ENCODE measurements around the gene SORL1.
A peak's percentile ranks its signal among the peaks of the same experiment; 100 is the strongest.
"Not testable (repeated sequence)": the region's sequence is repeated elsewhere in the genome, so short reads cannot be mapped to it uniquely, and the experiment has no call there.

The SORL1 gene

DNA sequence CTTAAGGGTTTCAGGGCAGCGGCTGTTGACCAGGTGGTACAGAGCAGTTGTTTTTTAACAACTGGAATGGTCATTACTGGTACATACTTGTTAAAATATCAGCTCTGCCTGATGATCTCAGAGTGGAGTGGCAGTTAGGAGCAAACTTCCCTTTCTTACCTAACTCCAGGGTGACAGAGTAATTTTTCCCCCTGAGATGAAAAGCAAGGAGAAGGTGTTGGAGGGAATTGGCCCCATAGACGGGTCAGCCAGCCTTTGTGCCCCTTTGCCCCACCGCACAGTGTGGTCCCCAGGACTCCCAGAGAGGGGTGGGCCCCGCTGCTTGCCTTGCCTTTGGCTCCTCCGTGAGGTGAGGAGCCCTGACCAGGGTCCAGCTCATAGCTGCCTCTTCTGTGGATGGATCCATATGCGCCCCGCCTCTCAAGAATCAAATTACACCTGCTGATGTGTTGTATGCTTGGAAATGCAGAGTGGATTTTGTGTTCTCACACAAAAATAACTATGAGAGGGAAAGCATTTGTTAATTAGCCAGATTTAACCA lies 27.7 kb downstream of the SORL1 start:
- DNase-seq: no peak

DNA sequence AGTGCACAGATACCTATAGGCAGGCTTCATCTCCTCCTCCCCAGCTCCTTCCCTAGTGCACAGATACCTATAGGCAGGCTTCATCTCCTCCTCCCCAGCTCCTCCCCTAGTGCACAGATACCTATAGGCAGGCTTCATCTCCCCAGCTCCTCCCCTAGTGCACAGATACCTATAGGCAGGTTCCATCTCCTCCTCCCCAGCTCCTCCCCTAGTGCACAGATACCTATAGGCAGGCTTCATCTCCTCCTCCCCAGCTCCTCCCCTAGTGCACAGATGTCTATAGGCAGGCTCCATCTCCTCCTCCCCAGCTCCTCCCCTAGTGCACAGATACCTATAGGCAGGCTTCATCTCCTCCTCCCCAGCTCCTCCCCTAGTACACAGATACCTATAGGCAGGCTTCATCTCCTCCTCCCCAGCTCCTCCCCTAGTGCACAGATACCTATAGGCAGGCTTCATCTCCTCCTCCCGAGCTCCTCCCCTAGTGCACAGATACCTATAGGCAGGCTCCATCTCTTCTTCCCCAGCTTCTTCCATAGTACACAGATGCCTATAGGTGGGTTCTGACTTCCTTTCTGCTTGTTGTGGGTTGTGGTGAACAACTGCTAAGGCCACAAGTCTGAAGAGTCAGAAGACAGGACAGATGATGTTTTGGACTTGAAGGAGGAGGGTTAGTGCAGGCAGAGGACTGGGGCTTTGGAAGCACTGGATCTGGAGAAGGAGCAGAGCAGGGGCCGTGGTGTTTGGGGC lies 29.5 kb downstream of the SORL1 start:
- DNase-seq: not testable (repeated sequence)

DNA sequence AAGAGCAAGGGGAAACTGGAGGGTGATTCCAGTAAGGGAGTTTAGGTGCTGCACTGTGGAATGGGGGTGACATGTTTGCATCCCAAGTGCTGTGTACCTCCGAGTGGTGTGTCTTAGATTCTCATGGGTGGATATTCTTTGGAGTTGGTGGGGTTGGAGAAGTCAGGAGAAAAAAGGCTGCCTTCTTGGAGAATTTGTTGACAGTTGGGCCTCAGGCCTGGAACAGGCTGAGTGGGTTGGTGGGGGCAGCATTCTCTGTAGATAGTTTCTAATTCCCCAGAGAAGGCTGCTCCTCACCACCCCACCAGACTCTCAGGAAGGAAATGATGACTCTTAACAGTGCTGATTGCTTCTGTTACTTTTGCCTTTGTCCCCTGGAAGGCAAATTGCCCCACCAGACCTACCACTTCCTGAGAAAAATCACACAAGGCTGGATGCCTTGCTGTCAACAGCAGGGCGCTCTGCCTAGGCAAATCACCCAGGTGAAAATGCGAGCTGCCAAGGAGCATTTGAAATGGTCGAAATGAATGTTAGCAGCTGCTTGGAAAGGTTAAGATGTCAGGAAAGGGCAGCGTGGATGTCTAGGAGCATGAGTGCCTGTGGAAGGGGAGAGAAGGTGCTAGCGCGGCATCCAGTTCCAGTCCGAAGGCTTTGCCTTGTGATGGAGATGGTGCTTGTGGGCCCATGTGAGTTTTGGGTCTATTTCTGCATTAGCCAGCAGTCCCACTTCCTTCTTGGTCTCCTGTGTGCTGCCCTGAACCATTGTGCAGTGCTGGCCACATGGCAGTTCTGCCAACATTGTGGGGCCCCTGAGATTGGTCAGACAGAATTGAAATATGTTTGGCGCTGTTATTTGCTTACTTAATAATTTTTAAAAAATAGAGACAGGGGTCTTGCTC lies 30.4 kb downstream of the SORL1 start:
- no peak for DNase-seq

DNA sequence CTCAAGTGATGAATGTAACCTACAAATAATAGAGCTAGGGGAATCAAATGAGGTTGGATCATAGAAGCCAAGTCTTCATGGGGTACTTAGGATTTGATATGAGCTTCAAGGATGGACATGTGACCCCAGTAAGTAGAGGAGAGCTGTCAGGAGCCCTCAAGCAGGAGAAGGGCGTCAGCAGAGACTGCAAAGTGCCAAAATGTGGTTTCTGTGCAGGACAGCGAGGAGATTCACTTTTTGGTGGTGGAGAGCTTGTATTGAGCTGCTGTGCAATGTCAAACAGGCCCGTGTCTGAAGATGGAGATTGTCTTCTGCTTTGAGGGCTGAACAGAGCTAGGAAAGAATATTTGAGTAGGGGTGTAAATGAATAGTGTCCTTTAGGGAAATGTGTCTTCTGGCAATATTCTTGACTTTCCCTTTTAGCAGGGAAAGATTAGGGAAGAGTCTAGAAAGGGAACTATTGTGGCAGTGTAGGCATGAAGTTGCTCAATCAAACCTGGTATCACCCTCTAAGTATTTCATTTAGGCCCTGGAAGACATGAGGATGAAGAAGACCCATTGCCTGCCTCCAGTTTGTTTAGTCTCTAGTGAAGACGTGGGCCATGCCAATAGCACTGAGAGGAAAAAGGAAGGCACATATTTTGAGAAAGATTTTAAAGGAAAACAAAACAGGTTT lies 31.8 kb downstream of the SORL1 start:
- no peak for DNase-seq

DNA sequence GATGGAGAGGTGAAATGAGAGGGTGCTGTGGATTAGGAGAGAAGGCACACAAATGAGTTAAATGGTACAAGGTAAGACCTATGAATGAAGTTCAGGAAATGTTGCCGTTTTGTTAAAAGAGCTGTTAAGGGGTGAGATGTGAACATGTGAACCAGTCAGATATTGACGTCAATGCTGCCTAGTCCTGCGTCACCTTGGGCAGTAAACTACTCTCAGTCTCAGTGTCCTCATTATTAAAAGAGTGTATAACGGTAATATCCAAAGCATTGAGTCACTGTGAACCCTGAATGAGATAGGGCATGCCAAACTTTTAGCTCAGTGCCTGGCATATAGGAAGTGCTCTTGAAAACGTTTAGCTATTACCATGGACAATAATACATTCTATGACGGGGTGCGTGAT lies 33.1 kb downstream of the SORL1 start:
- DNase-seq: no peak

DNA sequence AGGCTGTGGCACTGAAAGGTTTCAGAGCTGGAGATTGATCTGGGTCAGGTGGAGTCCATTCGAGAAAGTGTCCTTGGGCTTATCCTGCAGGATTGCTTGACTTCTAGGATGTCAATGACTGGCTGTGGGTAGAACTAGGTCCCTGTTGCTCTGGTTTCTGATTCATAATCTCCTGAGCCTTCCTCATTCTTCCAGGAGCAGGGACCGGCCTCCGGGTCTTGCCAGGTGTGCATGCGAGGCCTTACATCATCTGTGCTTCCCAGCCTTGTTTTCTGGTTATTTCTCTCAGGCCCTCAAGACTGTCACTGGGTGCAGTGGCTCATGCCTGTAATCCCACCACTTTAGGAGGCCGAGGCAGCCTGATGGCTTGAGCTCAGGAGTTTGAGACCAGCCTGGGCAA lies 33.9 kb downstream of the SORL1 start:
- no peak for DNase-seq

DNA sequence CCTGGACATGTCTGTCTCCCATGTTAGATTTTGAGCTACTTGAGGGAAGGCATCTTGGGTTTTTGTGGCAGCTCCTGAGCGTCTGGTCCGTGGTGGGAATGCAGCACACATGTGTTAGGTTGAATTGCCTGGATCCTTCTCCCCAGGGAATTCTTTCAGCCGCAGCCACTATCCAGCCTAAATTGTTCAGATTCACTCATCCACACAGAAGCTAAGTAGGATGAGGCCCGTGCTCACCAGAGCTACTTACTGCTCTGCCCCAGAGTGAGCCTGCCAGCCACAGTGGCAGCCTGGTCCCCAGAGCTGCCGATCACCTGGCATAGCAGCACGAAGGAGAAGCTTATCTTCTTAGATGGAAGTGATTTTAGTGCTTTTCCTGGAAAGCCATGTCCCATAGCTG lies 35.1 kb downstream of the SORL1 start:
- no peak for DNase-seq

DNA sequence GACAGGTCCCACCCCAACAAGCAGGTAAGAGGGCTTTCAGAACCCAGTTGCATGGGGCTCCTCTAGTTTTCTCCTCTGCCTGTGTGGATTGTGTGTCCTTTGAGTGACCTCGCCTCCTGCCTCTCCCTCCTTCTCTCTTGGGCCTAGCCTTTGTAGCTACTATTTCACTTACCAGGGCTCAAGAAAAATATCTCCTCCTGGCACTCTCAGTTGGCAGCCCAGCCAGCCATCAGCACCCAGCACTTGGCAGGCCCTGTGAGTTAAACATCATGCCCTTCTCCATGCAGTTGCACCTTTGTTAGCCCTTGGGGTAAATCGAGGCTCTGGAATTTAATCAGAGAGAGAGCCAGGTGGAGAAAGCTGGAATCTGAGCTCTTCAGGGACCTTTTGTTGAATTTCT lies 36.1 kb downstream of the SORL1 start:
- no peak for DNase-seq

DNA sequence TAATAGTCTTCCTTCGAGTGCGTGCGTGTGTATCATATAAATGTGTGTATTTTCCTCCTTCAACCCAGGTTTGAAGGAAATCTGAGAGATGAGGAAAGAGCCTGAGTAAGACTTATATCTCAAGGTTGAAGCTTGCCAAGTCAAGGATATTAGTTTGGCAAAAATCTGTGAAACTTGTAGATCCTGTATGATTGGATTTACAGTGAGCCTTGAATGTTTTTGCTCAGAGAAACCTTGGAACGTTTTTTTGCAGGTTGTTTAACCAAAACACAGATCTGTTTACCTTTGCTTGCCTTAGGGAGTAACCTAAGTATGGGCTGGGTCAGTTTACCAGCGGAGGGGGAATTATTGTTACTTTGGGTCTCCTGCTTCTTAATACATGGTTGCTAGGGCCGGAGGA lies 36.5 kb downstream of the SORL1 start:
- DNase-seq: no peak

DNA sequence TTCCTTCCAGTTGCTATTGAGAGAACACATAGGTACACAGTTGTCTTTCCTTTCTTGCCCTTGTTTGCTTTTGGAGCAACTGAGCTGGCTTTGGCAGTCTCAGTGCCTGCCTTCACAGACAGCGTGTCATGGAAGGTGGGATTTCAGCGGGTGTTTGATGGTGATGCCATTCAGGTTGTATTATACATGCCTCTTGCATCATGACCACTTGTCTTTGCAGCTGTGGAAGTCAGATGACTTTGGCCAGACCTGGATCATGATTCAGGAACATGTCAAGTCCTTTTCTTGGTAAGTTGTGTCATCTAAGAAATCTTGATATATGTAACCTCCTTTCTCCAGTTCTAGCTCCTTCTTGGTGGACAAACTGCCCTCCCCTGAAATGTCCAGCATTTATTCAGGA lies 37.7 kb downstream of the SORL1 start:
- no peak for DNase-seq

DNA sequence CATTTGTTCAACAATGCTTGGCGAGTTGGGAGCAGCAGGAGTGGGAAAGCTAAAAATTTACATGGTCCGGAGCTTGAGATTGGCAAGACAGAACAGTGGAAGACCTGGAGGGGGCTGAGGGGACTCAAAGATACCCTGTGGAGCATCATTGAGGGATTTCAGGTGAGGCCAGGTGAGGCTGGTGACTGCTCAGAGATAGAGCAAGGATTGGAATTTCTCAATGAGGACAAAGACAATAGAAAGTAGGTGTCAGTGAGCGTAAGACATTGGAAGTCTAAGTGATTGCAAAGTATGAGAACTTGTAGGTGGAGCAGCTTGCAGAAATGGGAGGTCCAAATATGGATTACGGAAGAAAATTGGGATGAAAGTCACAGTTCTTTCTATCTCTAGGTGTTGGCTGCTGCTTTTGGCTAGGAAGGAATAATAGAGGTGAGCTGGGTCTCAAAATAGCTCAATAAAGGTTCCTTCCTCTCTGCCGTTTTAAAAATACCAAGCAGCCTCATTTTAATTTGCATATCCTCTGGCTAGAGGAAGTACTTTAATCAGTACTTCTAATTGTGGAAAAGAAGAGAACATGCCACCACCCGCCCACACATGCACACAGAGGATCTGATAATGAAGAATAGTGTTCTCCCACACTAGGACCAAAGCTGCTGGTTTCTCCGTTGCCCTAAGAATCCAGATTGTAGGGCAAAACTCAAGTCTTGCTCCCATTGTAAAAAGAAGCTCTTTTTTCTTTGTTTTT lies 42.4 kb downstream of the SORL1 start:
- no peak for DNase-seq

DNA sequence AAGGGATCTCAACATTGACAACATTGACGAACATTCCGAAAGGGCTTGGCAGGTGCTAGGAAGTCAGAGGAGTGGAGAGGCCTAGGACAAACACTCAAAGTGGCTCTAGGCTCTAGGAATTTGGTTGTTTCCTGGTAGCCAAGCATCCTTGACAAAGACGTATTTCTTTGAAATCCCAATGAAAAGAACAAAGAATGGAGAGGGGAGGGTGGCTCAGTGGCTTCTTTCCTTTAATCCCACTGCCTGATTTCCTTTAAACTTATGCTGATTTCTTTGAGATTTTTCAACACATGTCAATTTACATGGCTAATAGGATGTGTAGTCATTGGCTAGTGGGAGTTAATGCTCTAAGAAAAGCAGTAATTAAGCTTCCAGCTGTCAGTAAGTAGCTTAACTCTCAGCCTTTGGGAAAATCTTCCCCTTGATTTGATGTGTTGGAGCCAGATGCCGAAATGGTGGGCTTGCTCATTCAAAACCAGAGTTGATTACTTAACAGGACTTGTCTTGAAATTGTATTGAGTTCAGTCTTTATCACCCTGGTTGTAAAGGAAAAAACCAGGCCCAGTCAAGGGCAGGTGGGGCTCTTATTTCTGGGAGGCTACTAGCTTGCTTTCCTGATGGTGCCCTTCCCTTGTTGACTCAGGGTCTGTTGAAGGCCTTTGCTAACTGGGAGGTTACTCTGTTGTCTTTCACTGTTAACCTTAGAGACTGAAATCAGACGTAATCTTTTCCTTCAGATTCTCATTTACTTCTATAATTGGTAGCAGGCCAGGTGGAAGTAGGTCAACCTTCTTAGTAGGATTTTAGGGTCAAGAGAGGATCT lies 45.3 kb downstream of the SORL1 start:
- DNase-seq: no peak

DNA sequence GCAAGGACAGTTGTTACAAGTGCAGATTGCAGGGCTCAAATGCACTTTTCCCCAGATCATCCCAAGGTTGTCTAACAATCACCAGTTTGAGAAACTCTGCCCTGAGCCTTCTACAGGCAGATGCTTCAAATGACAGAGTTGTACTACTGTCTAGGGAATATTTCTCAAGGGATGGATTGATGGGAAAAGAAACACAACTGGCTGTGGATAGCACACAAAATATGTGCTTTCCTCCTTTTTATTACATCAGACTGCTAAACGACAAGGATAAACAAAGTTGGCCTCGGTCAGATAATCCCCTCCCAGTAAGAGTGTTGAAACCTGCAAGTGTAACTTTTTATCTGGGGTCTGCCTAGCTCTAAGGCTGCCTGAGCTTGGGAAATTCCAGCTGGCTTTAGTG lies 47.3 kb downstream of the SORL1 start:
- DNase-seq: no peak

DNA sequence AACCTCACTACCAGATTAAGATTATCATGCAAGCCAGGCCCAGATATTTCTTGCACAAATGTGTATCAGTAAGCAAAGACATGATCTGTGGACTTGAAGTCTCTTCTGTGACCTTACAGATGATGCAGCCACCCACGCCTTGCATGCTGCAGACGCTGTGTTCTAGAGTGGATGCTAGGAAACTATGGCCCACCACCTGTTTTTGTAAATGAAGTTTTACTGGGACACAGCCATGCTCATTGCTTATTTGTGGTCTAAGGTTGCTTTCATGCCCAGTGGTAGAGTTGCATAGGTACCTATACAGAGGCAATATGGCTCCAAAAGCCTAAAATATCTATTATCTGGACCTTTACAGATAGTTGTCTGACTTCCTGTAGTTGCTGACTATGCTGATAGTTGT lies 48.2 kb downstream of the SORL1 start:
- no peak for DNase-seq

DNA sequence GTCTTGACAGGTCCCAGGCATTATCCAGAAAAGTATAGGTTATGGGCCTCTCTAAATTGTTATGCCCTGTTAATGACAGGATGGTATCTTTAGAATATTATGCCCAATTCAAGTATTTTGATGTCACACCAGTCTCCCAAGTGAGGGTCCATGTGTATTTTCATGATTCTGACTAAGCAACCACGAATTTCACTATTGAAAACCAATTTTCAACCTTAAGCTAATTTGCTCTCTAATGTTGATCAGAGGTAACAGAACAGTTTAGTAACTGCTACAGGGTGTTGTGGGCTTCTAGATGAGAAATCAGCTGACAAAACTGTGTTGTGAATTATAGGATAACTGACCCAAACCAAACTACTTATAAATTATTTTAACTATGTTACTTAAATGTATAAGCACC lies 48.6 kb downstream of the SORL1 start:
- no peak for DNase-seq

DNA sequence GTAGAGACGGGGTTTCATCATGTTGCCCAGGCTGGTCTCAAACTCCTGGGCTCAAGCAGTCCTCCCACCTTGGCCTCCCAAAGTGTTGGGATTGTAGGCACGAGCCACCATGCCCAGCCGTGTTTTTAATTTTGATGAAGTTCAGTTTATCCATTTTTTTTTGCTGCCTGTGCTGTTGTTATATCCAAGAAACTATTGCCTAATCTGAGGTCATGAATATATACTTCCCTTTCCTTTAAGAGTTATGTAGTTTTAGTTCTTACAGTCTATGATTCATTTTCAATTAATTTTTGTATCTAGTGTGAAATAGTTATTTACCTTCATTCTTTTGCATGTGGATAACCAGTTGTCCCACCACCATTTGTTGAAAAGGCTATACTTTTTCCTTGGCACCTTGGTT lies 50.9 kb downstream of the SORL1 start:
- no peak for DNase-seq

DNA sequence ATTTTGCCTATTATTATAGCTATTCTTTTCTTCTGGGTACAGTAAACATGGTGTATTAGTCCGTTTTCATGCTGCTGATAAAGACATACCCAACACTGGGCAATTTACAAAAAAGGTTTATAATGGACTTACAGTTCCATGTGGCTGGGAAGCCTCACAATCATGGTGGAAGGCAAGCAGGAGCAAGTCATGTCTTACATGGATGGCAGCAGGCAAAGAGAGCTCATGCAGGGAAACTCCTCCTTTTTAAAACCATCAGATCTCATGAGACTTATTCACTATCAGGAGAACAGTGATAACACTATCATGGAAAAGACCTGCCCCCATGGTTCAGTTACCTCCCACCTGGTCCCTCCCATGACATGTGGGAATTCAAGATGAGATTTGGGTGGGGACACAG lies 54.1 kb downstream of the SORL1 start:
- not testable (repeated sequence) for DNase-seq

DNA sequence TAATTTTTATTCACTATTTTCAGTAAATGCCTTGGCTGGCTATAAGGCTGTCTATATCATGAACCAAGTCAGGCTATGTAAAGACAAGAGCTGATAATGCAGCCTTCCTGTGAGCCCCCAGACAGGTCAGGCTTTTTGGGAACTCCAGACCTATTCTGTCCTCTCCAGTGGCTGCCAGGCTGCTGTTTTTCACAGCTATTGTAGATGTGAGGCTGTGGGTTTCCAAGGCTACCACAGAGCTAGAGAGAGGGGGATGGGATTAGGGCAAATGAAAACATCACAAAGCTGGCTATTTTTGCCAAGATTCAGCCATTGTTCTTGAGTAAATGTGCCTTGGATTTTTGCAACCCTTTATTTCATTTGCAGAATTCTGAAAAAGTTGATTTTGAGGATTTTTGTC lies 56.3 kb downstream of the SORL1 start:
- peak in 1 of 2 experiments; percentile 11 for DNase-seq

DNA sequence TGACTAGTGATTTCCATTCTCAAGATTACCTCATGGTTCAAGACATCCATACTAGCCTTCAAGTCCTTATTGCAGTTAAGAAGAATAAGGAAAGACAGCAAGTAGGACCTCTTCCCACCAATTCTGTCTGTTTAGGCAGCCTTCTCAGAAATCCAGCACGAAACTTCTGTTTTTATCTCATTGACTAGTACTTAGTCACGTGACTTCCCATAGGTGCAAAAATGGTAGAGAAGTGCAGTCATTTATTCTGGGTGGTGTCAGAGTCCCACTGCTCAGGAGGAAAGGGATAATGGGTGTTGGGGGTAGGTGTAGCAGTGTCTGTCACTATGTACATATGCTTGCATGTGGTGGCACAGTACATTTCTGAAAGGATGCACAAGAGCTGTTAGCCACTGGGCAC lies 58.3 kb downstream of the SORL1 start:
- no peak for DNase-seq

DNA sequence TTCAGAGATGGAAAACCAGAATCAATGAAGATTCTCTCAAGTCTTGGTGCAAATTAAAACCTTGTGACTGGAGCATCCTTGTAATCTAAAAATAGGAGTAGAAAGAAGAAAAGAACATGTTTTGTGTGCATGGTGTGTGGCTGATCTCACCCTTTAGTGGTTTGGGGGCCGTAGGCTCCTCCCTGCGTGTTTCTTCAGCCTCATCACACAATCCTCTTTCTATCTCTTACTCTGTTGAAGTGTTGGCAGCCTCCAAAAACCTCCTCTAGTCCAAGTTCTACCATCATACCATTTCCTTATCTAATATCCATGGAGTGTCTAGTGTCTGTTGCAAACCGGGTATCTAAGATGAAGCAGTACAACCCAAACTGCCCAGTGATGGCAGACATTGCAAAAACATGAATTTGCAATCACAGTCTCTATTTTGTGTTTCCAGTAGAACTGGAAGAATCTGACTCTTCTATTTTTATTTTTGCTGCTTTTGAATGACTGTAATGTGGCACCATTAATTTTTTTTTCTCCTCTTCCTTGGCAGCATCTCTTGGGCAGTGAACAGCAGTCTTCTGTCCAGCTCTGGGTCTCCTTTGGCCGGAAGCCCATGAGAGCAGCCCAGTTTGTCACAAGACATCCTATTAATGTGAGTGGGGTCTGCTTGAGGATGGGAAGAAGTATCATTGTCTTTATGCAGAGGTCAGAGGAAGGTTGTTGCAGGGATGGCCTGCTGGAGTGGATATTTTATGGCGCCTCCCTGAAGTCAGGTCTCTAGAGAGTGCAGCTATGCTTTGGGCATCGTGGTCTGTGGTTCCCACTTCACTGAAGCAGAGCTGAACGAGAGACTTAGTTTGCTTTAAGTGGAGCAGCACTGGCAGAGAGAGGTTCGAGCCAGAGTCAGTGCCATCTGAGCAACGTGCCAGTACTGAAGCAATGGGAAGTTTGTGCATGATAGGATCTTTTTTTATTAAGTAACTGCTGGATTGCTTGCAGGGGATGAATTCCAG lies 60.7 kb downstream of the SORL1 start:
- no peak for DNase-seq

DNA sequence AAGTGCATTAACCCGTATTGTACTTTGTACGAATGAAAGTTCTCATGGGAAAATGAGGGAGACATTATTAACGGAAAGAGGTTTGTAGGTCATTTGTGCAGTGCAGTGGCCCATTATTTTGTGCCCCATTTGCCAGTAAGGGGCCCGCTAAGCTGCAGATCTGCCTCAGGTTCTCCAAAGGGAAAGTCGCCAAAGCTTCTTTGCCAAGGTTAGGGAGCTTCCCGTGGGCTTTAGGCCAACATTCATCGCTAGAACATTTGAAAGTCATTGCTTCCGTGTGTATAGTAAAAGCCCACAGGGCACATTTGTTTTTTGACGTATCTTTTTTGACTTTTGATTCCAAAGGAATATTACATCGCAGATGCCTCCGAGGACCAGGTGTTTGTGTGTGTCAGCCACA lies 61.7 kb downstream of the SORL1 start:
- peak in 1 of 2 experiments; percentile 11 for DNase-seq

Data from NCI-H2081 (cell line).